Osteoblast (primary cell): ENCODE measurements around the gene DBR1. TPM values are rescaled to one million over a fixed set of nuclear protein-coding genes. Genes with fewer than 3 reads are reported as not detected.

ENCODE experiments used
- DNase-seq: peaks from one replicate; pipeline ENCODE4 v3.0.0; 2011; ENCODE audit warnings: low spot score, mixed read lengths; ENCODE audit not compliant: insufficient read length; ENCODE audit errors: missing footprints
- H2AFZ ChIP-seq: 2 replicates; pipeline ENCODE4 v1.6.0; 2011; ENCODE audit warnings: mild to moderate bottlenecking, low read length
- H3K27ac ChIP-seq: 2 replicates; pipeline ENCODE4 v1.5.1; 2011; ENCODE audit warnings: mild to moderate bottlenecking, low read depth, low read length, moderate library complexity
- H3K27me3 ChIP-seq: 2 replicates; pipeline ENCODE4 v1.6.0; 2012; ENCODE audit warnings: mild to moderate bottlenecking, control low read depth, inconsistent platforms, low read length, moderate library complexity; ENCODE audit not compliant: insufficient read depth
- H3K36me3 ChIP-seq: 2 replicates; pipeline ENCODE4 v1.5.1; 2011; ENCODE audit warnings: mild to moderate bottlenecking, low read length, control low read depth, moderate library complexity; ENCODE audit not compliant: insufficient read depth
- H3K4me1 ChIP-seq: 2 replicates; pipeline ENCODE4 v1.5.1; 2011; ENCODE audit warnings: mild to moderate bottlenecking, low read length, control low read depth, moderate library complexity; ENCODE audit not compliant: insufficient read depth
- H3K4me2 ChIP-seq: 2 replicates; pipeline ENCODE4 v1.6.0; 2011; ENCODE audit warnings: mild to moderate bottlenecking, low read length; ENCODE audit not compliant: insufficient read depth
- H3K4me3 ChIP-seq: fragments of 200-600 bp; sonication (generic); 3 replicates; pipeline ENCODE4 v1.5.1; 2012; ENCODE audit warnings: mild to moderate bottlenecking, low read length, inconsistent platforms; ENCODE audit not compliant: insufficient read depth
- H3K79me2 ChIP-seq: 2 replicates; pipeline ENCODE4 v1.6.0; 2012; ENCODE audit warnings: mild to moderate bottlenecking, low read length, control low read depth, inconsistent platforms; ENCODE audit not compliant: insufficient read depth
- H3K9me3 ChIP-seq: 2 replicates; pipeline ENCODE4 v1.5.1; 2011; ENCODE audit warnings: low read depth, low read length, control low read depth
- H4K20me1 ChIP-seq: 2 replicates; pipeline ENCODE4 v1.6.0; 2012; ENCODE audit warnings: mild to moderate bottlenecking, low read length, control low read depth; ENCODE audit not compliant: insufficient read depth
- CTCF ChIP-seq: IDR thresholded peaks from 2 replicates; pipeline ENCODE4 v1.5.1; 2011; ENCODE audit warnings: mild to moderate bottlenecking, low read depth, low read length, moderate library complexity; ENCODE audit errors: extremely low read depth
- total RNA-seq: library from RNA; depleted of rRNA; stranded (reverse); fragments of >200 nt; gene quantifications from 2 replicates; pipeline ENCODE4 v1.2.3, GENCODE V29; 2012

The DBR1 gene
- total RNA-seq, 1 donor, result 16.3 TPM

DNA sequence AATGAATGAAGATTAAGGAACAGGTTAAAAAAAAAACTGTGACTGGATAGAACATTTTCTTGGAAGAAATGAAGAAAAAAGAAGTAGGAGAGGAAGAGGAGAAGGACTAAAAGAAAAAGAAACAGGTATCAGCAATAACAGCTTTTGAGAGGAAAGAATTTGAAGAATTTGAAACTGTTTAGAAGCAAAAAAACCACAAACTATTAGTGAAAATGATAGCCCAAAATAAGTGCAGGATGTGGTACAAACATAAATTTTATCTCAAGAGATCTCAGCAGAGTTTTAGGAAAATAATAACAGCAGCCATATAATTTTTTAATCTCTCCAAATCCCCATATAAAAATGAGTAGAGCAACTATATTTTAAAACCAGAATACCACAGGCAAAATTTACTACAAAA, 33.8 kb downstream of the DBR1 start:
- no peaks in the 10 kb centered on the region for H4K20me1 ChIP-seq
- TF ChIP-seq CTCF, result no peak
- DNase-seq, result no peak
- no peak overlapping the region for H2AFZ ChIP-seq
- H3K36me3 ChIP-seq, result no peaks in the 10 kb centered on the region
- H3K27ac ChIP-seq, result no peak overlapping the region
- H3K9me3 ChIP-seq, result no peaks in the 10 kb centered on the region
- no peaks in the 10 kb centered on the region for H3K79me2 ChIP-seq
- no peak overlapping the region for H3K4me2 ChIP-seq
- H3K4me1 ChIP-seq, result no peaks in the 10 kb centered on the region
- H3K4me3 ChIP-seq, result no peak overlapping the region
- peaks cover 2% of the 10 kb centered on the region for H3K27me3 ChIP-seq

DNA sequence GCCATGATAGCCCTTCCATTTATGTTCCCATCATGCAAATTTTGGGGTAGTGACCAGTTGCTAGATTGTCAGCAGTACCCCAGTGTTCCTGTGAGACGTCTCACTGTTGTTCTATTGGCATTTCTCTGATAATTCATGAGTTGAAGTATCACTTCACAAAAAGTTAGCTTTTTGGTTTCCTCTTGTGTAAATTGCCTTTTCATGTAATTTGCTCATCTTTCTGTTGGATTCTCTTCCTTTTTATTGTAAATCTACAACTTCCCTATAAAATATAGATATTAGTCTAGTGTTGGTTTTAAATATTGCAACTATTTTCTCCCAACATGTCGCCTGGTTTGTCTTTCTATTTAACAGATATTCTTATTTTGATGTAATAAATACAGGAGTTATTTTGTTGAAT, 35.0 kb downstream of the DBR1 start:
- H2AFZ ChIP-seq, result no peak overlapping the region
- H4K20me1 ChIP-seq, result no peaks in the 10 kb centered on the region
- no peak overlapping the region for H3K4me3 ChIP-seq
- no peak overlapping the region for H3K27ac ChIP-seq
- no peaks in the 10 kb centered on the region for H3K36me3 ChIP-seq
- peaks cover 2% of the 10 kb centered on the region for H3K27me3 ChIP-seq
- TF ChIP-seq CTCF, result no peak
- no peaks in the 10 kb centered on the region for H3K9me3 ChIP-seq
- no peaks in the 10 kb centered on the region for H3K79me2 ChIP-seq
- no peak overlapping the region for H3K4me2 ChIP-seq
- no peak for DNase-seq
- no peaks in the 10 kb centered on the region for H3K4me1 ChIP-seq

- Histone ChIP-seq H2AFZ (no peak overlapping the region), H3K9me3 (no peaks in the 10 kb centered on the region), H3K4me1 (no peaks in the 10 kb centered on the region), H3K36me3 (no peaks in the 10 kb centered on the region), H3K4me2 (no peak overlapping the region), H3K27me3 (peaks cover 2% of the 10 kb centered on the region), H3K79me2 (no peaks in the 10 kb centered on the region), H3K27ac (no peak overlapping the region), H3K4me3 (no peak overlapping the region), H4K20me1 (no peaks in the 10 kb centered on the region)
- TF ChIP-seq CTCF, result no peak
- no peak for DNase-seq
Measured at GRCh38 chr3:138137861-138138260, 36.9 kb downstream of the DBR1 start.

- H3K4me2 ChIP-seq, result no peak overlapping the region
- H3K27ac ChIP-seq, result no peak overlapping the region
- no peaks in the 10 kb centered on the region for H3K36me3 ChIP-seq
- no peak for DNase-seq
- no peaks in the 10 kb centered on the region for H3K9me3 ChIP-seq
- H3K4me1 ChIP-seq, result no peaks in the 10 kb centered on the region
- no peak overlapping the region for H3K4me3 ChIP-seq
- no peaks in the 10 kb centered on the region for H4K20me1 ChIP-seq
- peaks cover 6% of the 10 kb centered on the region for H3K27me3 ChIP-seq
- H2AFZ ChIP-seq, result no peak overlapping the region
- no peak for TF ChIP-seq CTCF
- H3K79me2 ChIP-seq, result no peaks in the 10 kb centered on the region
Measured at GRCh38 chr3:138136201-138136600, 38.5 kb downstream of the DBR1 start.
